ENCODE data around the gene OGN. TPM values are rescaled to one million over a fixed set of nuclear protein-coding genes. Genes with fewer than 3 reads are reported as not detected.

The OGN gene
- total RNA-seq, 1 experiment from 2014 or later: 0.95 TPM

- Histone ChIP-seq H3K4me3 (ENCODE audit: low read depth, low read length, poor library complexity, severe bottlenecking) (no peak overlapping the region), H3K9me3 (ENCODE audit: low read depth, low read length, poor library complexity, severe bottlenecking) (peaks cover 6% of the 10 kb centered on the region), H3K27me3 (replicated peaks; ENCODE audit: insufficient read depth, low read depth, low read length, poor library complexity) (no peaks in the 10 kb centered on the region), H3K4me1 (ENCODE audit: insufficient read depth, low read length, poor library complexity, severe bottlenecking) (no peaks in the 10 kb centered on the region), H3K36me3 (ENCODE audit: insufficient read depth, low read length, poor library complexity, severe bottlenecking) (no peaks in the 10 kb centered on the region), H3K27ac (ENCODE audit: low read depth, low read length, poor library complexity, severe bottlenecking) (no peak overlapping the region)
- POLR2A ChIA-PET (ENCODE audit: low non-redundant PET): no interaction called here
- TF ChIP-seq EZH2 (IDR thresholded peaks at IDR 0.05; ENCODE audit: borderline replicate concordance, low read depth, low read length, poor library complexity, severe bottlenecking): no peak
- TF ChIP-seq, protein P1, sequence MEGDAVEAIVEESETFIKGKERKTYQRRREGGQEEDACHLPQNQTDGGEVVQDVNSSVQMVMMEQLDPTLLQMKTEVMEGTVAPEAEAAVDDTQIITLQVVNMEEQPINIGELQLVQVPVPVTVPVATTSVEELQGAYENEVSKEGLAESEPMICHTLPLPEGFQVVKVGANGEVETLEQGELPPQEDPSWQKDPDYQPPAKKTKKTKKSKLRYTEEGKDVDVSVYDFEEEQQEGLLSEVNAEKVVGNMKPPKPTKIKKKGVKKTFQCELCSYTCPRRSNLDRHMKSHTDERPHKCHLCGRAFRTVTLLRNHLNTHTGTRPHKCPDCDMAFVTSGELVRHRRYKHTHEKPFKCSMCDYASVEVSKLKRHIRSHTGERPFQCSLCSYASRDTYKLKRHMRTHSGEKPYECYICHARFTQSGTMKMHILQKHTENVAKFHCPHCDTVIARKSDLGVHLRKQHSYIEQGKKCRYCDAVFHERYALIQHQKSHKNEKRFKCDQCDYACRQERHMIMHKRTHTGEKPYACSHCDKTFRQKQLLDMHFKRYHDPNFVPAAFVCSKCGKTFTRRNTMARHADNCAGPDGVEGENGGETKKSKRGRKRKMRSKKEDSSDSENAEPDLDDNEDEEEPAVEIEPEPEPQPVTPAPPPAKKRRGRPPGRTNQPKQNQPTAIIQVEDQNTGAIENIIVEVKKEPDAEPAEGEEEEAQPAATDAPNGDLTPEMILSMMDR (conservative IDR thresholded peaks at IDR 0.05; ENCODE audit: low read depth, low read length): no peak
- DNase-seq (ENCODE audit: low spot score): no peak
- no TSS peak for BruUV-seq (replicated peaks)
- CTCF ChIA-PET: no interaction called here
- intact Hi-C loops (cut with micrococcal nuclease; ENCODE audit: unreplicated experiment): no loop called here
Measured at GRCh38 chr9:92397853-92398252, 6.5 kb downstream of the OGN start.

DNA sequence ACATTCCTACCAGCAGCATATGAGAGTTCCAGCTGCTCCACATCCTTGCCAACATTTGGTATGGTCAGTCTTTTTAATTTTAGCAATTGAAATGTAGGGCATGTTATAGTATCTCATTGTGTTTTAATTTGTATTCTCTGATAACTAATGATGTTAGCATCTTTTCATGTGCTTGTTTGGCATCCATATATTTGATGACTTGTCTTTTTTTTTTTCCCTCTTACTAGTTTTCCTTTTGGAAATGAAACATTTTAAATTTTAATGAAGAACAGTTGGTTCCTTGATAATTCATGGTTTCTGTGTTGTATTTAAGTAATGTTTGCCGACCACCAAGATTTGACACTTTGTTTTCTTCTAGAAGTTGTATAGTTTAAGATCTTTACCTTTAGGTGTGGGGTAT lies 8.8 kb downstream of the OGN start:
- intact Hi-C loops (cut with micrococcal nuclease; ENCODE audit: unreplicated experiment): no loop called here
- Histone ChIP-seq H3K36me3 (ENCODE audit: insufficient read depth, low read length, poor library complexity, severe bottlenecking) (no peaks in the 10 kb centered on the region), H3K4me1 (ENCODE audit: insufficient read depth, low read length, poor library complexity, severe bottlenecking) (no peaks in the 10 kb centered on the region), H3K9me3 (ENCODE audit: low read depth, low read length, poor library complexity, severe bottlenecking) (peaks cover 6% of the 10 kb centered on the region), H3K27ac (ENCODE audit: low read depth, low read length, poor library complexity, severe bottlenecking) (no peak overlapping the region), H3K4me3 (ENCODE audit: low read depth, low read length, poor library complexity, severe bottlenecking) (no peak overlapping the region), H3K27me3 (replicated peaks; ENCODE audit: insufficient read depth, low read depth, low read length, poor library complexity) (no peaks in the 10 kb centered on the region)
- POLR2A ChIA-PET (ENCODE audit: low non-redundant PET): no interaction called here
- TF ChIP-seq, protein P1 (conservative IDR thresholded peaks at IDR 0.05; ENCODE audit: low read depth, low read length): no peak
- no peak for TF ChIP-seq EZH2 (IDR thresholded peaks at IDR 0.05; ENCODE audit: borderline replicate concordance, low read depth, low read length, poor library complexity, severe bottlenecking)
- CTCF ChIA-PET: no interaction called here
- BruUV-seq (replicated peaks): no TSS peak
- DNase-seq (ENCODE audit: low spot score): no peak

DNA sequence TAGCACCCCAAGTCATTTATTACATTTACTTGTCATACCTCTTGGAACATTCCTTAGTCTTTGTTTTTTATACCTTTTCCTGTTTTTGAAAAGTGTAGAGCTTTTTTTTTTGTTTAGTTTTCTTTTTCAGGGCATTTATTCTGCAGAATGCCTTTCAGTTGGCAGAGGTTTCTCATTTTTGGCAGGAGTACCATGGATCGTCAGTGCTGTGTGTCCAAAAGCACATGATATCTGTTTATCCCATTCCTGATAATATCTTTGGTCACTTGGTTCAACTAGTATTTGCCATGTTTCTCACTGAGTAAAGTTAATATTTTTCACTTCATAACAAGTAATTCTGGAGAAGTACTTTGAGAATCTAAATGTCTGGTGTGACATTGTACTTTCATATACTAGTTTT lies 10.7 kb downstream of the OGN start:
- H3K36me3 ChIP-seq (ENCODE audit: insufficient read depth, low read length, poor library complexity, severe bottlenecking): no peaks in the 10 kb centered on the region
- H3K27me3 ChIP-seq (replicated peaks; ENCODE audit: insufficient read depth, low read depth, low read length, poor library complexity): no peaks in the 10 kb centered on the region
- H3K4me3 ChIP-seq (ENCODE audit: low read depth, low read length, poor library complexity, severe bottlenecking): no peak overlapping the region
- H3K9me3 ChIP-seq (ENCODE audit: low read depth, low read length, poor library complexity, severe bottlenecking): peaks cover 6% of the 10 kb centered on the region
- POLR2A ChIA-PET (ENCODE audit: low non-redundant PET): no interaction called here
- BruUV-seq (replicated peaks): no TSS peak
- no peak for TF ChIP-seq EZH2 (IDR thresholded peaks at IDR 0.05; ENCODE audit: borderline replicate concordance, low read depth, low read length, poor library complexity, severe bottlenecking)
- TF ChIP-seq, protein P1 (conservative IDR thresholded peaks at IDR 0.05; ENCODE audit: low read depth, low read length): no peak
- H3K4me1 ChIP-seq (ENCODE audit: insufficient read depth, low read length, poor library complexity, severe bottlenecking): no peaks in the 10 kb centered on the region
- no peak overlapping the region for H3K27ac ChIP-seq (ENCODE audit: low read depth, low read length, poor library complexity, severe bottlenecking)
- intact Hi-C loops (cut with micrococcal nuclease; ENCODE audit: unreplicated experiment): no loop called here
- CTCF ChIA-PET: no interaction called here
- no peak for DNase-seq (ENCODE audit: low spot score)
